RPMI8226 (cell line): ENCODE measurements around the gene GAK.

ENCODE experiments used
- DNase-seq: peaks from one replicate; pipeline ENCODE4 v3.0.0-alpha.2; 2015

GAK gene

DNA sequence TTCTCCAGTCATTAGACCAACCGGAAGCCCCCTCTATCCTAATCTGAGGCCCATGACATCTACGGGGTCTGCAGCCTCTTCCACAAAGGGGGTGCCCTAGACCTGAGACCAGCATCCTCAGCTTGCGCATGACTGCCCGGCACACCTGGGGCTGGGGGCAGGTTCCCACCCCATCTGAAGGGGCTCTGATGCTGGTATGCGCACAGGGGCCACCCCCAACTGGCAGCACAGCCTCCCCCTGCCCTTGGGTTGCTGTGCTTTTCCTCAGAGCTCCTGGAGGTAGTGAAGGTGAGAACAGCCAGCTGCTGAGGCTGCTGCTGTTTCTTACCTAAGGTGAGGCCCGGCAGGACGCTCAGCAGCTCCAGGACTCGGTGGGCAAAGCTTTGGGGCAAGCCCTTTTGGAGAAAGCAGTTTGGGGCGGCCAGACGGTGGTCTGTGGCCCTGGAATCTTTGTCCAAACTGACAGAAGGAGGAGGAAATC is 87.3 kb downstream of the GAK start:
- no peak for DNase-seq

DNA sequence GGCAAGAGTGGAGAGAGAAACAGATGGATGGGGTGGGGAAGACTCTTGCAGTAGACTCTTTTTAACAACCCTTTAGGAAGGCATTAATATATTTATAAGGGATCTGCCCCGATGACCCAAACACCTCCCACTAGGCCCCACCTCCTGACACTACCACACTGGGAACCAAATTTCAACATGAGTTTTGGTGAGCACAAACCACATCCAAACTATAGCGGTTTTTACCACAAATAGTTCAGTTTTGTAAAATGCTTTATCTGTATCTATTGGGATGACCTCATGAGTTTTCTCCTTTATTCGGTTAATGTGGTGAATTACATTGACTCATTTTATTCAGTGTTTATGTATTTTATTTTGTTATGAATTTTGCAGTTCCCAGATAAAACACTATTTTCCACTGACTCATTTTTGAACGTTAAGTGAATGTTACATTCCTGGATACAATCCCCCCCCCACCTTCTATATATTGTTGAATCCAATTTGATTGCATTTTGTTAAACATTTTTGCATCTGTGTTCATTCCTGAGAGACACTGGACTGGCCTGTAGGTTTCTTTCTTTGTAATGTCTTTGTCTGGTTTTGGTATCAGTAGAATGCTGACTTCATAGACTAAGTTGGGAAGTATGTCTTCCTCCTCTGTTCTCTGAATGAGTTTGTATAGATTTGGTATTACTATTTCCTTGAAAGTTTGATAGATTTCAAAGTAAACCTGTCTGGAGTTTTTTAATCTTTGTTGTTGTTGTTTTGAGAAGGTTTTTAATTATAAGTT is 92.3 kb downstream of the GAK start:
- no peak for DNase-seq

- DNase-seq, result no peak
Measured at GRCh38 chr4:837772-838171, 94.3 kb downstream of the GAK start.

DNA sequence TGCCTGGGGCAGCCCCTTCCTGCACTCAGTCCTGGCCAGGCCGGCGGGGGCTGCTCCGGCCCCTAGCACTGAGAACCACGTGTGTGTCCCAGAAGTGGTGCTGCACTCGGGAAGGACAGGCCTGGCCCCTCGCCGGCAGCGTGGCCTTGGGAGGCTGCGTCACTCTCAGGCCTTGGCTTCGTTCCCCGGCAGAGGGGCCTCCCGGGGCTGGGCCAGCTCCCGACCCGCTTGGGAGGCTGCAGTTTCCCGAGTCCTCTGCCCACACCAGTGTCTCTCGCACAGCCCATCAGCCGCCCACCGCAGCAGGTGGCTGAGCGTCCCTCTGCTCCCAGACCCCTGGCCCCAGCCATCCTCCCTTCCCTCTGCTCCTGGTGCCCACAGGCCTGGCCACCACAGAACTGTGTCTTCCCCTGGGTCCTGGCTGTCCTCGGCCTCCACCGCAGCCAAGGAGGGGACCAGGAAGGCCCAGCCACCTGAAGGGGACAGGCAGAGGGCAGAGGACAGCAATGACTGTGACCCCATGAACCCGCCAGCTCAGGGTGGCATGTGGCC is 95.3 kb downstream of the GAK start:
- no peak for DNase-seq

DNA sequence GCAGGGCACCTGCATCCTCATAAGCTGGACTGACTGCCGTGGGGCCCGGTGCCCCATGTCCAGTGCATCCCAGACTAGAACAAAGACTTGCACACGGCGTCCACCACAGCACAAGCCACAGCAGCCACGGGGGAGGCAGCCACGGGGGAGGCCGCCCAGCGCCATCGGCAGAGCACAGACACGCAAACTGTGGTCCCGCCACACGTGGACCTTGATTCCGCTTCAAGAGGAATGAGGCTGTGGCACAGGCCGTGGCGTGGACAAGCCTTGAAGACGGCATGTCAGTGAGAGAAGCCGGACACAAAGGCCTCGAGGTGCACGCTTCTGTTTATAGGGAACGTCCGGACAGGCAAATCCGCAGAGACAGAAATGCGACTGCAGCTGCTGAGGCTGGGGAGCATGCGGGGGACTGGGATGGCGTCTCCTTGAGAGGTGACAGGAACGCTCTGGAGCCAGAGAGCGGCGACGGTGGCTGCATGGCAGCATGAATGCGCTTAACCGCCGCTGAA is 96.1 kb downstream of the GAK start:
- DNase-seq, result no peak

DNA sequence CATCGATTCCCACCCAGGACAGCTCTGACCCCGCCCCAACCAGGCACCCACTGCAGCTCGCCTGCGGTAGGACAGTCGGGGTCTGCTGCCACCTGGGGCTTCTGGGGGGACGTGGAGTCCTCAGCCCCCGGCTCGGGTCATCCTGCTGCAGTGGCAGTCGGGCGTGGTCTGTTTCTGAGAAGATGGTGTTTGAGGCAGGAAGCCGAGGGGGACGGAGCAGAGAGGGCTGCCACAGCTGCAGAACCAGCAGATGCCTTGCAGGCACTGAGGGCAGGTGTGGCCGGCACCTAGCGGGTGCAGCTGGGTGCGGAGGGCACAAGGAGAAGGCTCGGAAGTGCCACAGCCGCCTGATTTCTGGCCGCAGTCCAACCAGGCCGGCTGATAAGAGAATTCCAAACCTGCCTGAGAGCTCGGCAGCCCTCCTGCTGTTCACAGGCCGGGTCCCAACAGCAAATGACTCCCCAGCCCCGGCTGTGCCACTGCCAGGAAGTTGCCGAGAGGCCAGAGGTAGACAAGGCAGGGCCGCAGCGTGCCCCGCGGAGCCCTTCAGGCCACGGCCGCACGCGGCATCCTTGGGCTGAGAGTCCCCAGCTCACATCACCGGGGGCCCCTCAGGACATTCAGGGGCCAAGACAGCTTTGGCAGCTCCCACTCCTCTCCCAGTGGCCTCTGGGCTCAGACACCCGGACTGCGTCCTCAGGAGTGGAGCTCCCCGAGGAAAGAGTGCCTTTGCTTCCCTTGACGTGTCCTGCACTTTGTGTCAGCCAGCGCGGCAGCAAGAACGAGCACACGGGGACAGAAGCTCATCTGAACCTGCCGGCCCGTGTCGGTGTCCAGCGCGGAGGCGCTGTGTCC is 96.7 kb downstream of the GAK start:
- DNase-seq, result peak; percentile 75

- DNase-seq, result no peak
Measured at GRCh38 chr4:834368-835147, 97.6 kb downstream of the GAK start.

DNA sequence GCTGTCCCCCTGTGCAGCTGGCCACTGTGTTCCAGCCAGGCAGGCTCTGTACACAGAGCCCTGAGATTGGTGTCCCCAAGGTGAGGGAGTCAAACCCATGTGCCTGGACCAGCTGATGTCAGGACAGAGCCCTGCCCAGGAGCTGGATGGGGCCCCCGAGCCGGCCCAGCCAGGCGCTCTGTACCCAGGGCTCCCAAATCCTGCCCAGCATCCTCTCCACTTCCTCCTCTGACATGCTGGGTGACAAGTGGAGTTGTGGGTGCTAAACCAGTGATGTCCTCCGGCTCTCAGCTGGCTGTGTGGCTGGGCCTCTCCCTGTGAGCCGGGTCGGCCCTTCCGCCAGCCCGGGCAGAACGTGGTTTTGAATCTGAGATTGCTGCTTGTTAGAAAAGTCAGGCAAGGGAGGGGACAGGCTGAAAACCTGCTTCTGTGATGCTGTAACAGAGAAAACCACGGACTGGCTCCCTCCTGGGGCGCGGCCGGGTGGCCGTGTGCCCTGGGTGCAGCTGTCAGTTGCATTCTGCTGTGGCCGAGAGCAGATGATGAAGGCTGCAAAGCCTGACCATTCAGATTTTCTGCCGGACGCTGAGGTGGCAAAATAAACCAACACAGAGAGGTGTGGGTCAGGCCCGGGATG is 98.3 kb downstream of the GAK start:
- no peak for DNase-seq

- DNase-seq, result no peak
Measured at GRCh38 chr4:833156-833555, 99.0 kb downstream of the GAK start.

GRCh38 chr4:832536-832935 is 99.6 kb downstream of the GAK start:
- DNase-seq, result no peak

DNA sequence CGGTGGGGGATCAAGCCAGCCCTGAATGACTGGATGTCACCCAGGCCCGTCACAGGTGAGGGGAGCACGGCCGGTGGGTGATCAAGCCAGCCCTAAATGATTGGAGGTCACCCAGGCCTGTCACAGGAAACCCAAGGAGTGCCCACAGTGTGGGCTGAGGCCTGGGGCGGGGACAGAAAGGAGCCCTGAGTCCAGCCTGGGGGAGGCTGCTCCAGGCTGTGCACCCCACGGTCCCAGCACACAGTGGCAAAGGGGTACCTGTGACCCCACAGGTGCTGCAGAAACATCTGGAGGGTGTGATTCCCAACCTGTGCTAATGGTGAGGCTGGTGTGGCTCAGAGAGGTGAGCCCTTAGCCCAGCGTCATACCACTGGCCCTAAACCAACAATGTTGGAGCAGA is 100.0 kb downstream of the GAK start:
- no peak for DNase-seq

DNA sequence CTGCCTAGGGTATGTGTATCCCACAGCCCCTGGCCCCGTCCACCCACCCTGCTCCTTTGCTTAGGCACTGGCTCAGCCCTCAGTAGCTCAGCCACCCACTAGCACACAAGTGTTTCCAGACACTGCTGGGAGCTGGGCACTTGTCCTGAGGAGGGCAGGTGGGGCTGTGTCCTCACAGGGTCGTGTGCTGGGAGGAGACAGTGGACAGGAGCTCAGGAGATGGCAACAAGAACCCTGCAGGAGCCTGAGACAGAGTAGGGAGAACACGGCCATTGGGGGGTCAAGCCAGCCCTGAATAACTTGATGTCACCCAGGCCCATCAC is 100.7 kb downstream of the GAK start:
- DNase-seq, result no peak

DNA sequence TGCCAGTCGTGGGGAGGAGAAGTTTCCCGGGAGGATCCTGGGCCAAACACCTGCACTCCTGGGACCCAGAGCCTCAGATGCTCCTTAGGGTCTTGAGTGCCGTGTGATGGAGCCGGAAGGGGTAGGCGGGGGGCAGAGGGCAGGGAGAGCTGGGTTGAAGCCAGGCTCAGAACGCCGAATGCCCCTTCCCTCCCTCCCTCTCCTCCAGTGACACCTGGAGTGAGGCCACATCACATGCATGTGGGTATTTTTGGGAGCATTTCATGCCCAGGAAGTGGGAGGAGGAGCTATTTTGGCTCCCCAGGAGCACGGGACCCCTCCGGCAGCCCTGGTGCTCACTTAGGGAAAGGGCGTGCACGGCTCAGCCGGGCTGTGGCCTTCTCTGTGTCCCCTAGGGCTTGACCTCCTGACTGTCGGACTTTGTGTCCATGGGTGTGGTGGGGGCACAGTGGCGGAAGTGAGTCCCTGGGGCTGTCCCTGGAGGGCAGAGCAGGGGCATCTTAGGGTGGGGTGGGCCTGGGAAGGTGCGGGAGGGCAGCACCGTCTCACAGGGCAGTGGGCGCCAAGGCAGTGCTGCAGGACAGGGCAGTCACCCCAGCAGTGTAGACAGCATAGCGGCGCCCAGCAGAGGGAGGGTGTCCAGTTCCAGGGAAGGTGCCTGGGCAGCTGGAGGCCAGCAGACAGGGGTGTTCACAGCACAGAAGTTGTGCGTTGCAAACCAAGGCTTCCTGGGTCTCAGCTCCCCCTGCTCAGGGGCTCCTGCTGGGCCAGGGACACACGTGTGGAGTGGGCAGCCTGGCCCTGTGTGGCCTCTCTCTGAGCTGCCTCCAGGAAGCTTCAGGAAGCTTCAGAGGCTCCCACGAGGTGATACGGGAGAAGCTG is 101.3 kb downstream of the GAK start:
- DNase-seq, result no peak

DNA sequence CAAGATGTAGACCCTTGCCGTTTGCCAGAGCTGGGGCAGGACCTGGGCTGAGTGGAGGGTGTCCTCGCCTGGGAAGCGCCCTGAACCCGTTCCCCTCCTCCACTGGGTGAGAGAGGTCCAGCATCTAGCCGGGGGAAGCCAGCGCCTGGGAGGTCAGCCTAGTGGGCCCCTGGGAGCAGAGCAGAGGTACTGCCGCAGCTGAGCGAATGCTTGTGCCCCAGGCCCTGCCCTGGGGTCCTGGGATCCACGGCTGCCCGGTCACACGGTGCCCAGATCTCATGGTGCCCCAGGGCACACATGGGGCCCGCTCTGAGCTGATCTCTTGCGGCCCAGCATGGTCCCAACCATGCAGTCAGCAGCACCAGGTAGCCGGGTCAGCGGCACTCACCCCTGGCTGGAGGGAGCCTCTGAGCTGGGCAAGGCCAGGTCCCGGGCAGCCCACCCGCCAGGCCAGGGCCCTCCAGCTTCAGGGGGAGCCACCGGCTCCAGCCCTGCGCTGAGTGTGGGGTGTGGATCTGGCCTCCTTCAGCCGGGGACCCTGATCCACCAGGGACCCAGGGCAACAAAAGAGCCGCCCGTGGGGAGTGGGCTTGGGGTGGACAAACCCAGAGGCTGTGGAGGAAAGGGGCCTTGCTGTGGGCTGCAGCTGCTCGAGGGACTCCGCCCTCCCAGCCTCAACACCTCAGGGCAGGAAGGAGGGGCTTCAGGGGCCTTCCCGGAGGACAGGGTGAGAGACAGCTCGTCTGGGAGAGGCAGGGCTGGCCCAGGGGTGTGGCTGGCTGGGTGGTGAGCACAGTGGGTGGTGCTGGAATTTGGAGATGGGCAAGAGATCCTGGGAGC is 102.1 kb downstream of the GAK start:
- no peak for DNase-seq

DNA sequence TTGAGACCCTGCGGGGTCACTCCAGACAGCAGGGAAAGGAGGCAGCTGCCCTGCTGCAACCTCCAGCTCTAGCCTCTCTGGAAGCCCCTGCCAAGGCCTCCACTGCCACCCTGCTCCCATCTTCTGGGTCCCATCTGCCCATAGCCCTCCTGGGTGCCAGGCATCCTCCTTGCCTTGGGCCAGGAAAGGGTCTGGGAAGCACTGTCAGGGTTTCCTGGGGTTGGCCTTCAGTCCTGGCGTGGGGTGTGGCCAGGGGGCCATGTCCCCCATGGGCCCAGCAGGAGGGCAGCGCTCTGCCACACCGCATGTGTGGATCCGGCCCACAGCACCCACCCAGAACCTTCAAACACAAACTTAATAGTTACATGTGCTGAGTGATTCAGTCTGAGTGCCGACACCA is 102.8 kb downstream of the GAK start:
- no peak for DNase-seq

DNA sequence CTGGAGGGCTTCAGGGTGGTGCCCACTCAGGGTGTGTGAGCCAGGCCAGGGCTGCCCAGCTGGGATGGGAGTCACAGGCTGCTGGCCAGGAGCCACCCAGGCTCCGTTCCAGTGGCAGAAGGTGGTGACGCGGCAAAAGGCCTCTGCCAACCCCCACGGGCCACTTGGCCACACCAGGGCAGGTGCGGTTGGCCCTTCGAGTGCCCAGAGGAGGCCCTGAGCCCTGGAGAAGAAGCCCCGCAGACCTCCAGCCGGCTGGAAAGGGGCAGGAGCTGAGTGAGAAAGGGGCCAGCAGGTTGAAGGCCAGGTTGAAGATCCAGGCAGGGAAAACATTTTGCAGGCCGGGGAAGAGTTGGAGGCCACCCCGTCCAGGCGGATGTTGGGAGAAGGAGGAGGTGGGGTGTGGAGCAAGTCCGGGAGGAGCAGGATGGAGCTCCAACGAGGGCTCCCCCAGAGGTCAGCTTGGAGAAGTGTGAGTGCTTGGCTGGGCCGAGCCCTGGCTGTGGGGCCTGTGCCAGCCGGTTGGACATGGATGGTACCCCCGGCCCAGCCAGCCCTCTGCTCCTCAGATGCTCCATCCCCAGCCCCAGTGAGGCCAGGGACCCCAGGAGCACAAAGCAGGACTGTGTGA is 103.4 kb downstream of the GAK start:
- DNase-seq, result no peak

- no peak for DNase-seq
Measured at GRCh38 chr4:827209-828081, 104.7 kb downstream of the GAK start.

GRCh38 chr4:826508-827208 is 105.5 kb downstream of the GAK start:
- no peak for DNase-seq
